Osteoblast (primary cell): ENCODE measurements around the gene ATXN7L2. TPM values are rescaled to one million over a fixed set of nuclear protein-coding genes. Genes with fewer than 3 reads are reported as not detected.

ENCODE experiments used
- DNase-seq: peaks from one replicate; pipeline ENCODE4 v3.0.0; 2011; ENCODE audit warnings: low spot score, mixed read lengths; ENCODE audit not compliant: insufficient read length; ENCODE audit errors: missing footprints
- H2AFZ ChIP-seq: 2 replicates; pipeline ENCODE4 v1.6.0; 2011; ENCODE audit warnings: mild to moderate bottlenecking, low read length
- H3K27ac ChIP-seq: 2 replicates; pipeline ENCODE4 v1.5.1; 2011; ENCODE audit warnings: mild to moderate bottlenecking, low read depth, low read length, moderate library complexity
- H3K27me3 ChIP-seq: 2 replicates; pipeline ENCODE4 v1.6.0; 2012; ENCODE audit warnings: mild to moderate bottlenecking, control low read depth, inconsistent platforms, low read length, moderate library complexity; ENCODE audit not compliant: insufficient read depth
- H3K36me3 ChIP-seq: 2 replicates; pipeline ENCODE4 v1.5.1; 2011; ENCODE audit warnings: mild to moderate bottlenecking, low read length, control low read depth, moderate library complexity; ENCODE audit not compliant: insufficient read depth
- H3K4me1 ChIP-seq: 2 replicates; pipeline ENCODE4 v1.5.1; 2011; ENCODE audit warnings: mild to moderate bottlenecking, low read length, control low read depth, moderate library complexity; ENCODE audit not compliant: insufficient read depth
- H3K4me2 ChIP-seq: 2 replicates; pipeline ENCODE4 v1.6.0; 2011; ENCODE audit warnings: mild to moderate bottlenecking, low read length; ENCODE audit not compliant: insufficient read depth
- H3K4me3 ChIP-seq: fragments of 200-600 bp; sonication (generic); 3 replicates; pipeline ENCODE4 v1.5.1; 2012; ENCODE audit warnings: mild to moderate bottlenecking, low read length, inconsistent platforms; ENCODE audit not compliant: insufficient read depth
- H3K79me2 ChIP-seq: 2 replicates; pipeline ENCODE4 v1.6.0; 2012; ENCODE audit warnings: mild to moderate bottlenecking, low read length, control low read depth, inconsistent platforms; ENCODE audit not compliant: insufficient read depth
- H3K9me3 ChIP-seq: 2 replicates; pipeline ENCODE4 v1.5.1; 2011; ENCODE audit warnings: low read depth, low read length, control low read depth
- H4K20me1 ChIP-seq: 2 replicates; pipeline ENCODE4 v1.6.0; 2012; ENCODE audit warnings: mild to moderate bottlenecking, low read length, control low read depth; ENCODE audit not compliant: insufficient read depth
- total RNA-seq: library from RNA; depleted of rRNA; stranded (reverse); fragments of >200 nt; gene quantifications from 2 replicates; pipeline ENCODE4 v1.2.3, GENCODE V29; 2012
- TF ChIP-seq, protein P1 (sequence below): IDR thresholded peaks from 2 replicates; pipeline ENCODE4 v1.5.1; 2011; ENCODE audit warnings: mild to moderate bottlenecking, low read depth, low read length, moderate library complexity; ENCODE audit errors: extremely low read depth

Gene ATXN7L2
- total RNA-seq, 1 donor: 1.8 TPM

DNA sequence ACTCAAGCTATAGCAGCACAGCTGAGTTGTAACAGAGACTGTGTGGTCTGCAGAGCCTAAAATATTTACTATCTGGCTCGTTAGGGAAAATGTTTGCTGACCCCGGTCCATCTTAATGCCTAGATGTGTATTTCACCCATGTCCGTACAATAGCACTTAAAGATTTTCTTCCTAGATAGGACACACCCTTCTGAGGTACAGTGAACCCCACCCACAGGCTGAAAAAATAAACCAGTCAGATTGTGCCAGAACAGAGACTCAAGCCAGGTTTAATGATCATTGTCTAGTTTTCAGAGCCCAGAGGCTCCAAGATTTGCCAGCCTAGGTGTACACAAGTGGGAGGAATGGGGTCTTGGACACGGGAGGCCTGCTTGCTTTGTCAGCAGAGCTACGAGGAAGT, 20.2 kb downstream of the ATXN7L2 start:
- peak; percentile 19 for DNase-seq
- no peak overlapping the region for H2AFZ ChIP-seq
- peaks cover 2% of the 10 kb centered on the region for H3K79me2 ChIP-seq
- H4K20me1 ChIP-seq: peaks cover 12% of the 10 kb centered on the region
- no peaks in the 10 kb centered on the region for H3K9me3 ChIP-seq
- no peaks in the 10 kb centered on the region for H3K4me1 ChIP-seq
- no peaks in the 10 kb centered on the region for H3K27me3 ChIP-seq
- peaks cover 13% of the 10 kb centered on the region for H3K36me3 ChIP-seq
- H3K4me2 ChIP-seq: no peak overlapping the region
- TF ChIP-seq, protein P1, sequence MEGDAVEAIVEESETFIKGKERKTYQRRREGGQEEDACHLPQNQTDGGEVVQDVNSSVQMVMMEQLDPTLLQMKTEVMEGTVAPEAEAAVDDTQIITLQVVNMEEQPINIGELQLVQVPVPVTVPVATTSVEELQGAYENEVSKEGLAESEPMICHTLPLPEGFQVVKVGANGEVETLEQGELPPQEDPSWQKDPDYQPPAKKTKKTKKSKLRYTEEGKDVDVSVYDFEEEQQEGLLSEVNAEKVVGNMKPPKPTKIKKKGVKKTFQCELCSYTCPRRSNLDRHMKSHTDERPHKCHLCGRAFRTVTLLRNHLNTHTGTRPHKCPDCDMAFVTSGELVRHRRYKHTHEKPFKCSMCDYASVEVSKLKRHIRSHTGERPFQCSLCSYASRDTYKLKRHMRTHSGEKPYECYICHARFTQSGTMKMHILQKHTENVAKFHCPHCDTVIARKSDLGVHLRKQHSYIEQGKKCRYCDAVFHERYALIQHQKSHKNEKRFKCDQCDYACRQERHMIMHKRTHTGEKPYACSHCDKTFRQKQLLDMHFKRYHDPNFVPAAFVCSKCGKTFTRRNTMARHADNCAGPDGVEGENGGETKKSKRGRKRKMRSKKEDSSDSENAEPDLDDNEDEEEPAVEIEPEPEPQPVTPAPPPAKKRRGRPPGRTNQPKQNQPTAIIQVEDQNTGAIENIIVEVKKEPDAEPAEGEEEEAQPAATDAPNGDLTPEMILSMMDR: no peak
- H3K4me3 ChIP-seq: no peak overlapping the region
- H3K27ac ChIP-seq: no peak overlapping the region

DNA sequence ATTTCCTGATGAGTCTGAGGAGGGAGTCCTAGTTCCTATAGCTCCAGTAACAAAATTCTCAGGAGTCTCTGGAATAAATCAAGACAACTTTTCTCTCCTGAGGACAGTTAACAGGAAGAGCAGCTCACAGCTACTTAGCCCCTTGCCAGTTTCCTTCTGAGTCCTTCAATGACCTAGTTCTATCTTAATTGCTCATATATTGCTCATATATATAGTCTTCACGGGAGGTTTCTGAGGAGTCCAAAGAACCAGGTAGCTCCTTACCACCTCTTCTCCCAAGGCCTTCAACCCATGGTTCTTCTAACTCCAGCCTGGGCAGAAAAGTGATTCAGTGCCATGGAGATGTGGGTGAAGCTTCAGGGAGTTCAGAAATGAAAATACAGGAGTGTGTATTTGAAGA, 21.3 kb downstream of the ATXN7L2 start:
- H3K27me3 ChIP-seq: no peaks in the 10 kb centered on the region

DNA sequence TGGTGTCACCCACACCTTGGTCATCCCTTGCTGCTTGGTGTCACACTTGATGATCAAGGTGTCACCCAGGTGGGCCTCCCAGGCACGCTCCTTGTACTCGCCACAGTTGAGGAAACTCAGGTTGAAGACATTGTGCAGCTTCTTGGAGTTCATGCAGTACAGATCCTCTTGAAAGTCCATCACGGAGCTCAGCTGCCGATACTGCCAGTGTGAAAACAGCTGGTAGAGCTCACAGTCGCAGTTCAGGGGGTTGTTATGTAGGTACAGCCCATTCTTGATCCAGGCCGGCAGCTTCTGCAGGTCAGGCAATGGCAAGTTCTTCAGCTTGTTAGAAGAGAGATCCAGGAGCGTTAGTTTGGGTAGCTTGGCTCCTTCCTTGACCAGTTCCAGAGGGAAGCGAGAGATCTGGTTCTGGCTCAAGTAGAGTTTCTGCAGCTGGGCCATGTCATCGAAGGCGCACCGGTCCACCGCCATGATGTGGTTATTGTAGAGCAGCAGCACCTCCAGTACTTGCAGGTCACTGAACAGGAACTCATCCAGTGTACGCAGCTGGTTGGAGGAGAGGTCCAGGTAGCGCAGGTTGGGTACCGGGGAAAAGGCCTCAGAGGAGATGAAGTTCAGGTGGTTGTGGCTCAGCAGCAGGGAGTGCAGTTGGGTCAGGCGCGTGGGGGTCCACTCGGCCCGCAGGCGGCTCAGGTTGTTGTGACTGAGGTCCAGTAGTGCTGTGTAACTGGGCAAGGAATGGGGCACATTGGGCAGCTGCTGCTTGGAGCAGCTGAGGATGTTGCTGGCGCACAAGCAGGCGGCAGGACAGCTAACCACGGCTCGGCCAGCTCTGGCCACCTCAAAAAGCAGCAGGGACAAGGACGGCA, 24.5 kb downstream of the ATXN7L2 start:
- TF ChIP-seq, protein P1: no peak
- DNase-seq: peak; percentile 83

More for the DNA sequence above, 21.3 kb downstream of the ATXN7L2 start:
- Histone ChIP-seq H3K27ac (no peak overlapping the region), H3K4me1 (peaks cover 2% of the 10 kb centered on the region), H4K20me1 (peaks cover 9% of the 10 kb centered on the region), H3K36me3 (peaks cover 13% of the 10 kb centered on the region), H3K79me2 (no peaks in the 10 kb centered on the region), H3K4me3 (no peak overlapping the region), H2AFZ (no peak overlapping the region), H3K4me2 (no peak overlapping the region), H3K9me3 (no peaks in the 10 kb centered on the region)
- TF ChIP-seq, protein P1: no peak
- DNase-seq: peak; percentile 68

DNA sequence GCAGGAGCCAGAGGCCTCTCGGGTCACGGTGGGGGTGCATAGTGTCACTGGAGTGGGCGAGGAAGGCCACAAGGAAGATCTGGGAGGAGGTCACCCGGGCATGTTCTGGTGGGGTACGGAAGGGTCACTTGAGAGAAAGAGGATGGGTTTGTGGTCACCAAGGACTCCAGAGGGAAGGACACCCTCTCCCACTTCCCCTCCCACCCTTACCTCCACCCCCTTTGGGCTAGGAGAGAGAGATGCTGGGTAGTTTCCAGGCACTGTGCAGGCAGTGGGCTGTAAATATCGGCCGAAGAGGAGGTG, 25.1 kb downstream of the ATXN7L2 start:
- H3K4me3 ChIP-seq: peak overlapping the region; percentile 77
- no peaks in the 10 kb centered on the region for H3K79me2 ChIP-seq
- H4K20me1 ChIP-seq: no peaks in the 10 kb centered on the region
- H3K36me3 ChIP-seq: no peaks in the 10 kb centered on the region
- TF ChIP-seq, protein P1: no peak
- H3K27ac ChIP-seq: no peak overlapping the region
- DNase-seq: peak; percentile 71
- peak overlapping the region; percentile 94 for H3K4me2 ChIP-seq
- H2AFZ ChIP-seq: peak overlapping the region; percentile 51
- H3K9me3 ChIP-seq: no peaks in the 10 kb centered on the region
- H3K4me1 ChIP-seq: peaks cover 7% of the 10 kb centered on the region
- peaks cover 11% of the 10 kb centered on the region for H3K27me3 ChIP-seq

More for the DNA sequence above, 24.5 kb downstream of the ATXN7L2 start:
- H3K36me3 ChIP-seq: no peaks in the 10 kb centered on the region
- no peak overlapping the region for H3K27ac ChIP-seq
- H3K27me3 ChIP-seq: peaks cover 11% of the 10 kb centered on the region
- no peaks in the 10 kb centered on the region for H4K20me1 ChIP-seq
- peak overlapping the region; percentile 94 for H3K4me2 ChIP-seq
- H3K4me1 ChIP-seq: peaks cover 7% of the 10 kb centered on the region
- H2AFZ ChIP-seq: no peak overlapping the region
- H3K79me2 ChIP-seq: no peaks in the 10 kb centered on the region
- H3K4me3 ChIP-seq: no peak overlapping the region
- no peaks in the 10 kb centered on the region for H3K9me3 ChIP-seq
